Activated CD8-positive, alpha-beta memory T cell treated with anti-CD3 and anti-CD28 coated beads for 4 hours (primary cell): ENCODE data around the gene DRD2.

Source experiments
- DNase-seq, 2 donors: peaks; one replicate each; pipeline ENCODE4 v3.0.0-alpha.2; 2020; ENCODE audit warnings: low read depth in 2 of 2

Gene DRD2

GRCh38 chr11:113372309-113372708, 102.9 kb downstream of the DRD2 start:
- DNase-seq, result no peak

- no peak for DNase-seq
Measured at GRCh38 chr11:113370634-113371033, 104.6 kb downstream of the DRD2 start.

- DNase-seq, result no peak
Measured at GRCh38 chr11:113369411-113369810, 105.8 kb downstream of the DRD2 start.

GRCh38 chr11:113365895-113366294, 109.3 kb downstream of the DRD2 start:
- DNase-seq, result no peak

- no peak for DNase-seq
Measured at GRCh38 chr11:113363996-113364641, 111.1 kb downstream of the DRD2 start.

- DNase-seq, result no peak
Measured at GRCh38 chr11:113363406-113363805, 111.8 kb downstream of the DRD2 start.
